GM10847 (cell line): ENCODE data around the gene DLX2.

ENCODE experiments used
- POLR2A ChIP-seq: IDR thresholded peaks from 2 replicates; pipeline ENCODE4 v1.6.1; 2011; ENCODE audit not compliant: insufficient read length; ENCODE audit errors: extremely low read depth

The DLX2 gene

GRCh38 chr2:172102391-172103359, at the start of gene DLX2:
DLX2 (minus strand) TSS chr2:172102900; CDS start chr2:172102538, 362 bp downstream.
- TF ChIP-seq POLR2A: no peak

GRCh38 chr2:172147944-172148650, 45.4 kb upstream of the DLX2 start:
- no peak for TF ChIP-seq POLR2A

GRCh38 chr2:172143817-172144216, 41.1 kb upstream of the DLX2 start:
- TF ChIP-seq POLR2A: no peak

- no peak for TF ChIP-seq POLR2A
Observed at GRCh38 chr2:172137943-172138342, 35.2 kb upstream of the DLX2 start.

- TF ChIP-seq POLR2A: no peak
Observed at GRCh38 chr2:172137109-172137508, 34.4 kb upstream of the DLX2 start.

GRCh38 chr2:172135446-172135845, 32.7 kb upstream of the DLX2 start:
- no peak for TF ChIP-seq POLR2A

GRCh38 chr2:172134270-172134669, 31.6 kb upstream of the DLX2 start:
- TF ChIP-seq POLR2A: no peak

- TF ChIP-seq POLR2A: no peak
Observed at GRCh38 chr2:172131713-172132555, 29.2 kb upstream of the DLX2 start.

GRCh38 chr2:172129404-172129803, 26.7 kb upstream of the DLX2 start:
- no peak for TF ChIP-seq POLR2A

- no peak for TF ChIP-seq POLR2A
Observed at GRCh38 chr2:172128484-172128883, 25.8 kb upstream of the DLX2 start.

- no peak for TF ChIP-seq POLR2A
Observed at GRCh38 chr2:172120118-172120517, 17.4 kb upstream of the DLX2 start.

- TF ChIP-seq POLR2A: no peak
Observed at GRCh38 chr2:172119089-172119488, 16.4 kb upstream of the DLX2 start.

- TF ChIP-seq POLR2A: no peak
Observed at GRCh38 chr2:172116107-172116506, 13.4 kb upstream of the DLX2 start.

- TF ChIP-seq POLR2A: no peak
Observed at GRCh38 chr2:172114579-172114978, 11.9 kb upstream of the DLX2 start.

- no peak for TF ChIP-seq POLR2A
Observed at GRCh38 chr2:172113617-172114016, 10.9 kb upstream of the DLX2 start.

GRCh38 chr2:172109988-172110811, 7.5 kb upstream of the DLX2 start:
- no peak for TF ChIP-seq POLR2A
